ENCODE measurements around the gene CDC42EP5. TPM values are rescaled to one million over a fixed set of nuclear protein-coding genes. Genes with fewer than 3 reads are reported as not detected.
A peak's percentile ranks its signal among the peaks of the same experiment; 100 is the strongest.

Gene CDC42EP5, protein sequence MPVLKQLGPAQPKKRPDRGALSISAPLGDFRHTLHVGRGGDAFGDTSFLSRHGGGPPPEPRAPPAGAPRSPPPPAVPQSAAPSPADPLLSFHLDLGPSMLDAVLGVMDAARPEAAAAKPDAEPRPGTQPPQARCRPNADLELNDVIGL
- total RNA-seq (2021) (11.5 to 19.8 TPM (median 18.3 TPM) in 3 replicates), Bru-seq, nascent RNA (percentile 49 among the genes with signal in this experiment)
- long read RNA-seq, experiment 1, partial matches to known transcripts: 2 of 4 reads
- long read RNA-seq, experiment 1, other reads (novel, unspliced or antisense): 0 of 4 reads
- long read RNA-seq, experiment 2, transcript CDC42EP5-201 (3 exons, 864 nt): major isoform, 26 of 30 reads
- long read RNA-seq, experiment 2, partial matches to known transcripts: 4 of 30 reads
- long read RNA-seq, experiment 2, other reads (novel, unspliced or antisense): 0 of 30 reads
- long read RNA-seq, experiment 3: 0 reads

DNA sequence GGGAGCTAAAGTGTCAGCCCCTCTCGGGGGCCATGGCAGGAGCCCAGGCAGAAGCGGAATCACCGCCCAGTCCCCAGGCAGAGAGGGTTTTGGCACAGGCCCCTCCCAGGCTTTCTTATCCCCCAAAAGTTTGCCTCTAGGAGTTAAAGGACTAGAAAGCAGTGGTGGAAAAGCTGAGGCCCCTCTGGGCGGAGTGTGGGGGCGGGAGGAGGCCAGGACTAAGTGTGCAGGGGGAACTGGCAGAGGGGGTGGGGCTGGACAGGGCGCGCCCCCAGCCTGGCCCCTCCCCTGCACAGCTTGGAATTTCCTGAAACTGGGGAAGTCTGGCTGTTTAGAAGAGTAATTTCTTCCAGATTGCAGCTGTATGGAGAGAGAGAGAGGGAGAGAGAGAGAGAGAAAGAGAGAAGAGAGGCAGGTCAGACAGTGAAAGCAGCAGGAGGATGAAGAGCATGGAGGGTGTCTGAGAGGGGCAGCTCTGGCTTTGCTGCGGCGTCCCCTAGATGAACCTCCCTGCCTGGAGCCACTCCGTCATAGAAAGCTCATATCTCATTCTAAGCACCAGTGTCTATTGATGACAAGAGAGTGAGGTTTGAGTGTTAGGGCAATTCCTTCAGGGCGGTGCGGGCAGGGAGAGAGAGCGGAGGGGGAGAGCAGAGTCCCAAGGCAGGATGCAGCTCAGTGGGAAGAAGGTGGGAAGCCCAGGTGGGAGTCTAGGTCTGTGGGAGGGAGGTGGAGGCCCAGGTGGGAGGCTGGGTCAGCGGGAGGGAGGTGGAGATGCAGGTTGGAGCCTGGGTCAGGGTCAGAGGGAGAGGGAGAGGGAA lies at the start of gene CDC42EP5:
CDC42EP5 (minus strand) TSS at position 226 of the 821 bp plus-strand sequence. CDS start 7,749 bp downstream, outside the sequence.
- peaks cover 26% of the 10 kb centered on the region for H3K4me1 Mint-ChIP-seq
- H3K36me3 Mint-ChIP-seq: no peaks in the 10 kb centered on the region
- POLR2A ChIA-PET: interaction anchor here (0.9 kb wide), 2 partner anchors 10 to 63 kb away, joined by 3 to 4 read pairs; partner anchors contain the start of gene LENG9
- ATAC-seq: peak; percentile 71
- peak within 1 kb of the TSS; percentile 47 for H3K4me3 Mint-ChIP-seq
- DNase-seq (ENCODE audit: low spot score): no peak
- H3K27me3 Mint-ChIP-seq (ENCODE audit: low read depth): peaks cover 51% of the 10 kb centered on the region
- CTCF ChIA-PET: interaction anchor here (0.6 to 1.7 kb wide), 11 partner anchors 8 to 1181 kb away, joined by 3 to 13 read pairs (median 3); no protein-coding TSS in a partner anchor
- peak within 1 kb of the TSS; percentile 10; the same call in 1 of the 2 replicates for H3K27ac Mint-ChIP-seq
- TF ChIP-seq ZNF317 (CRISPR knock-in tag; IDR thresholded peaks at IDR 0.05; ENCODE audit: borderline replicate concordance, low read depth): no peak
- no peaks in the 10 kb centered on the region for H3K9me3 Mint-ChIP-seq

GRCh38 chr19:54521860-54522513 lies 48.9 kb upstream of the CDC42EP5 start:
- Mint-ChIP-seq H3K9me3 (peaks cover 79% of the 10 kb centered on the region), H3K4me3 (no peak overlapping the region), H3K36me3 (peaks cover 61% of the 10 kb centered on the region), H3K27me3 (ENCODE audit: low read depth) (peaks cover 26% of the 10 kb centered on the region), H3K27ac (no peak overlapping the region), H3K4me1 (no peaks in the 10 kb centered on the region)
- ChIA-PET CTCF (no interaction called here), POLR2A (interaction anchor here (0.5 kb wide), 1 partner anchor 102 kb away, joined by 3 read pairs; no protein-coding TSS in a partner anchor)
- DNase-seq (ENCODE audit: low spot score) (no peak), ATAC-seq (no peak)
- TF ChIP-seq CREM (CRISPR knock-in tag; IDR thresholded peaks at IDR 0.05): no peak
- no peak for TF ChIP-seq EMX1 (CRISPR knock-in tag; IDR thresholded peaks at IDR 0.05)
- no peak for TF ChIP-seq PRRX2 (CRISPR knock-in tag; IDR thresholded peaks at IDR 0.05)
- no peak for TF ChIP-seq TP53 (CRISPR knock-in tag; IDR thresholded peaks at IDR 0.05)
- TF ChIP-seq ATF6 (CRISPR knock-in tag; IDR thresholded peaks at IDR 0.05): no peak
- no peak for TF ChIP-seq SP1 (CRISPR knock-in tag; conservative IDR thresholded peaks at IDR 0.05)
- TF ChIP-seq ZNF232 (CRISPR knock-in tag; IDR thresholded peaks at IDR 0.05): no peak
- TF ChIP-seq SOX15 (CRISPR knock-in tag; IDR thresholded peaks at IDR 0.05): no peak
- TF ChIP-seq ERG (CRISPR knock-in tag; IDR thresholded peaks at IDR 0.05): no peak
- TF ChIP-seq, protein P1, sequence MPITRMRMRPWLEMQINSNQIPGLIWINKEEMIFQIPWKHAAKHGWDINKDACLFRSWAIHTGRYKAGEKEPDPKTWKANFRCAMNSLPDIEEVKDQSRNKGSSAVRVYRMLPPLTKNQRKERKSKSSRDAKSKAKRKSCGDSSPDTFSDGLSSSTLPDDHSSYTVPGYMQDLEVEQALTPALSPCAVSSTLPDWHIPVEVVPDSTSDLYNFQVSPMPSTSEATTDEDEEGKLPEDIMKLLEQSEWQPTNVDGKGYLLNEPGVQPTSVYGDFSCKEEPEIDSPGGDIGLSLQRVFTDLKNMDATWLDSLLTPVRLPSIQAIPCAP (CRISPR knock-in tag; IDR thresholded peaks at IDR 0.05): no peak
- TF ChIP-seq, protein P2, sequence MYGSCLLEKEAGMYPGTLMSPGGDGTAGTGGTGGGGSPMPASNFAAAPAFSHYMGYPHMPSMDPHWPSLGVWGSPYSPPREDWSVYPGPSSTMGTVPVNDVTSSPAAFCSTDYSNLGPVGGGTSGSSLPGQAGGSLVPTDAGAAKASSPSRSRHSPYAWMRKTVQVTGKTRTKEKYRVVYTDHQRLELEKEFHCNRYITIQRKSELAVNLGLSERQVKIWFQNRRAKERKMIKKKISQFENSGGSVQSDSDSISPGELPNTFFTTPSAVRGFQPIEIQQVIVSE (CRISPR knock-in tag; IDR thresholded peaks at IDR 0.05; ENCODE audit: borderline replicate concordance): no peak
- no peak for TF ChIP-seq IRF2 (CRISPR knock-in tag; IDR thresholded peaks at IDR 0.05; ENCODE audit: borderline replicate concordance, low read depth)
